GM18867 (cell line): ENCODE measurements around the gene ASCC1.

Experiments
- ATAC-seq: cut with Tn5 transposase; IDR thresholded peaks from one replicate; pipeline ENCODE4 v1.9.1; 2021; ENCODE audit warnings: mild to moderate bottlenecking, moderate library complexity; ENCODE audit not compliant: unreplicated experiment

The ASCC1 gene

GRCh38 chr10:72105098-72105475 lies 111.0 kb downstream of the ASCC1 start:
- ATAC-seq = no peak

DNA sequence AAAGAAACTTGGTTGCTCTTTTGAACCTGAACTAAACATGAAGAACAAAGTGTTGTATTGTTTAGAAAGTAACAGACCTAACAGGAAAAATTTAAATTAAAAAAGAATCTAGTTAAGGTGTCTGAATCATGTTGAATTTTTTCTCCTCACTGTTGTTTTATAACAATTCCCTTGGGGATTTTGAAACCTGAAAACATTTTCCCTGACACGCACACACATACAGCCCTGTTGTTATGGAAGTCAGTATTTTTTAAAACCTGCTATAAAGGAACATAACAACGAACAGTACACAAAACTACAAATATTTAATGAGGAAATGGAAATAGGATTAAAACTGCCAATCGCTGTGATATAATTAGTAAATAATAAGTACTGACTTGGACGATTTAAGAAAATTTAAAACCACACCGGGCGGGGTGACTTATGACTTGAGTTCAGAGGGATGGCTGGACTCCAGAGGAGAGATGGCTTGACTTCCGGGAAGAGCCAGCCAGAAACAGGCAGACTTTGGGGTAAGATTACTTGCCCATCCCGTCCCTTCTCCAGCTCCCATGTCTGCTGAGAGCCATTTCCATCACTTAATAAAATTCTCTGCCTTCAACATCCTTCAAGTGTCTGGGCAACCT lies 111.5 kb downstream of the ASCC1 start:
- no peak for ATAC-seq

DNA sequence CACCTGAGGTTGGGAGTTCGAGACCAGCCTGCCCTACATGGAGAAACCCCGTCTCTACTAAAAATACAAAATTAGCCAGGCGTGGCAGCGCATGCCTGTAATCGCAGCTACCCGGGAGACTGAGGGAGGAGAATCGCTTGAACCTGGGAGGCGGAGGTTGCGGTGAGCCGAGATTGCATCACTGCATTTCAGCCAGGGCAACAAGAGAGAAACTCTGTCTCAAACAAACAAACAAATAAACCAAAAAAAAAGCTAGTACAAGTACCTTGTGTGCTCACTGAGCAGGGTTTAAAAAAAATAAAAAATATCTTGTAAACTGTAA lies 116.5 kb downstream of the ASCC1 start:
- no peak for ATAC-seq

DNA sequence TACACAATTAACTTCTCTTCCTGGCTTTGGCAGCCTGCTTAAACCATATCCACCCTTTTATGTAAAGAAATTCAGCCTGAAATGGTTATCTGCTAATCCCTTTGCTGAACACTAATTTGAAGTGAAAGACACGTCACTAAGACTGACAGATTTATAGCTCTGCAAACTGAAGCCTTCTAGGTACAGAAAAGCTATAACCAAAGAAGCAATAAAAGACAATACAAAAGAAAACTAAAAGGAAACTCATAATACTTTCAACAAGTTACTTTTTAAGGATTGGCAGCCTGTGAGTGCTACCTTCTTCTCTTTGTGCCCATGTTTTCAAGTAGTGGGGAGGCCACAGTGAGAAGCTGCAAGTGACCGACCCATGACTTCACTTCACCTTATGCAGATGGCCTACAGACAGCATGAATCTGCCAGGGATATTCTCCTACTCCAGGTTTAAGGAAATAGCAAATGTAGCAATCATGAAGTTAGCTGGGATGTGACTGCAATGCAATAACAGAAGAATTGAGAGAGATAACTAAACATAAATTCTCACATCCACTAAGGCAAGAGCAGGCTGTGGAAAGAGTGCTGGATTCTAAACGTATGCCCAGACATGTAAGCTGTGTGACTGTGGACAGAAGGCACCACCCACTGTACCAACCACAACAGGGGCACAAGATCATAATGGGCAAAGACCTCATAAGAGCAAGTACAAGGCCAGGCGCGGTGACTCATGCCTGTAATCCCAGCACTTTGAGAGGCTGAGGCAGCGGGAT lies 117.1 kb downstream of the ASCC1 start:
- ATAC-seq = no peak

GRCh38 chr10:72098301-72098835 lies 117.7 kb downstream of the ASCC1 start:
- ATAC-seq = no peak

DNA sequence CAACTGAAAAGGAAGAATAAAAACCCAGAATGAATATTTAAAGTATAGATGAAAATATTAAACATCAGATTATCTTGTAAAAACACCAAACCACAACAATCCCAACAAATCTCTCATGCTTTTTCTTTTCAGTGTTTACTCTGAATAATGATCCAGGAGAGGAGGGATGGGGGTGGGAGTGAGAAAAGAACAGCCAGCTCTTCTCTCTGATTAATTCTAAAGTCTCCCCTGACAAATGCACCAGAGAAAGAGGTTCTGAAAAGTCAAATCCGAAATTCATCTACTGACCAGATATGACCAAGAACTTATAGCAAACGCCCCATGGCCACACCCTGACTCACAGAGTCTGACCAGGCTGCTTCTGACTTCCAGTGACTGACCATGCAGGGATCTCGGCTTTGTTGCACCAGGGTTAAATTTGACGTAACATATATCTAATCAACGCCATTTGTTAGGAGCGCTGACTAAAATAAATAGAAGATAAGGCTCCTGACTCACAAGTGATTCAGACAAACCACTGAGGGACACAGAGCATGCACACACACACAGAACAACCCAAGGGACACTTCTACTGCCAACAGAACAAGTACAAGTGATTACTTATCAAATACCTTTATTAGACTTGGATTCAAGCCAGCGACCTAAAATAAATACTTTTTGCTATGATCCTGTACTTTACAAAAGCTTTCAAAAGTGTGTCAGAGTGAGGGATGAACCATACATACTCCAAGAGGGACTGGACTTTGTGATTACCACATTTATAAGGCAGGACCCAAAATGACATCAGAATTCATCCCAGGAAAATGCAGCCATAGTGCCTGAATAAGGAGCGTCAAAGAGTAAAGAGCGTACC lies 118.4 kb downstream of the ASCC1 start:
- ATAC-seq = no peak

DNA sequence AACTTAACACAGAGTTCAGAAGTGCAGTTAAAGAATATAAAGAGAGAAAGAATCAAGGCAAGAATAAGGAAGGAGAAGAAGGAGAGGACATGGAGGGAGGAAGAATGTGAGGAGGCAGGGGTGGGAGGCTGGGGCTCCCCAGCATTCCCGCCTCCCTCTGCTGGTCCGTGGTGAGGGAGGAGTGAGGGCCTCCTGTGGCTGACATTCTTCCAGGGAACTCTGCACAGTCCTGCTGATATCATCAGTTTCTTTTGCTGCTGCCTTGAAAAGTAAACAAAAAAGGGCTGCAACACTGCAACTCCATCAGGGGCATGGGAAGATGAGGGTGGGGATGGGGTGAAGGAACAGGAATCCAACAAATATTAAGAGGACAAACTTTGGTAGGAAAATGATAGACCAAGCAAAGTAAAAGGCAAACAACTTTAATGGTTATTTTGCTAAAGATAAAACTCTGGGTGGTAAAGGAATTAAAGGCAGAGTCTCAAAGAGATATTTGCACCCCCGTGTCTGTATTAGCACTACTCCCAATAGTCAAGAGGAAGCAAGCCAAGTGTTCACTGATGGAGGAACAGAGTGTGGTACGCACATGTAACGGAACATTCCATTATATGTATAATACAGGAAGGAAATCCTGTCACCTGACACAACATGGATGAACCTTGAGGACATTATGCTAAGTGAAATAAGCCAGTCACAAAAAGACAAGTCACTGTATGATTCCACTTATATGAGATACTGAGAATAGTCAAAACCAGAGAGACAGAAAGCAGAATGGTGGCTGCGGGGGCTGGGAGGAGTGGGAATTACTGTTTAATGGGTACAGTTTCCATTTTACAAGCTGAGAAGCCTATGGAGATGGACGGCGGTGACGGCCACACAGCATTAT lies 119.7 kb downstream of the ASCC1 start:
- no peak for ATAC-seq

GRCh38 chr10:72095195-72095594 lies 120.9 kb downstream of the ASCC1 start:
- ATAC-seq = no peak

DNA sequence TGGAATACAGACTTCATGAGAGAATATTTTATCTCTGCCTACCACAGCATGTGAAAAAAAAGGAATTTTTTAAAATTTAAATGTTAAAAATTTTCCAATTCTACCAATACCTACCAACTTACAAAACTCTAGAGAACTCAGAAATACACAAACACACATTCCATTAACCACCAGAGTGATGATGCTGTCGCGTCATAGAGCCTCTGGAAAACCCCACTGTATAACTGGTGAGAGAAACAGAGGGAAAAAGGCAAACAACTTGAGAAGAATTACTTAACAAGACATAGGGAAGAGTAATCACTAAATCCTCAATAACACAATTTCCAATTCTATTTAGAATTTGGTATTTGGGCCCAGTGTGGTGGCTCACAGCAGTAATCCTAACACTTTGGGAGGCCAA lies 121.5 kb downstream of the ASCC1 start:
- no peak for ATAC-seq

GRCh38 chr10:72093450-72093849 lies 122.6 kb downstream of the ASCC1 start:
- no peak for ATAC-seq

DNA sequence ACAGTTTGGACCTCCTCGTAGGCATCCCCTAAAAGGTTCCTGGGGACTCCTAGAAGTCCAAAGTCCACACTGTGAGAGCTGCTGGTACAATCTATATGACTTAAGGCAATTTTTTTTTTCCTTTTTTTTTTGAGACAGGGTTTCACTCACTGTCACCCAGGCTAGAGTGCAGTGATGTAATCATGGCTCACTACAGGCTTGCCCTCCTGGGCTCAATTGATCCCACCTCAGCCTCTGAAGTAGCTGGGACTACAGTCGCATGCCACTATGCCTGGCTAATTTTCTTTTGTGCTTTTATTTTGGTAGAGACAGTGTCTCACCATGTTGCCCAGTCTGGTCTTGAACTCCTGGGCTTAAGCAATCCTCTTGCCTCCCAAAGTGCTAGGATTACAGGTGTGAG lies 123.1 kb downstream of the ASCC1 start:
- no peak for ATAC-seq

DNA sequence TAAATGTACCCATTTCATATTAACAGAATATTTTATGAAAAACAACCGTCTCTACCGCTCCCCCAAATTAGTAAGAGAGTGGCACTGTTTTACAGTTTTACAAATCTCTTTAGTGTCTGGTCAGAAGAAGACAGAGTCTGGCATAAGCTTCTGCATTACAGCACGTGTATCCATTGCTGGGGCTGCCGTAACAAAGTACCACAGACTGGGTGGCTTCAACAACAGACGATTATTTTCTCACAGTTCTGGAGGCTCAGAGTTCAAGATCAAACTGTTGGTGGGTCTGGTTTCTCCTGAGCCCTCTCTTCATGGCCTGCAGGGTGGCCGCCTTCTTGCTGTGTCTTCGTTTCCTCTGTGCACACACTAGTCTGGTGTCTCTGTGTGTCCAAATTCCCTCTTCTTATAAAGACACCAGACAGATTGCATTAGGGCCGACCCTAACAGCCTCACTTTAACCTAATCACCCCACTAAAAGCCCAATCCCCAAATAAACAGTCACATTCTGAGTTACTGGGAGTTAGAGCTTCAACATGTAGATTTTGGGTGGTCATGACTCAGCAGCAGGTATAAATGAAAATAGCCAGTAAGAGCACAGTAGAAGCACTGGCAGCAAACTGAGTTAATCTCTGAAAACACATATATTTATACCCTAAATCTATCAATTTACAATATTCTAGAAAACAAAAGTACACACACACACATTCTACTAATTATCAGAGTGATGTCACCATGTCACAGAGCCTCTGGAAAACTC lies 123.7 kb downstream of the ASCC1 start:
- ATAC-seq = no peak

GRCh38 chr10:72090326-72090725 lies 125.8 kb downstream of the ASCC1 start:
- ATAC-seq = no peak

DNA sequence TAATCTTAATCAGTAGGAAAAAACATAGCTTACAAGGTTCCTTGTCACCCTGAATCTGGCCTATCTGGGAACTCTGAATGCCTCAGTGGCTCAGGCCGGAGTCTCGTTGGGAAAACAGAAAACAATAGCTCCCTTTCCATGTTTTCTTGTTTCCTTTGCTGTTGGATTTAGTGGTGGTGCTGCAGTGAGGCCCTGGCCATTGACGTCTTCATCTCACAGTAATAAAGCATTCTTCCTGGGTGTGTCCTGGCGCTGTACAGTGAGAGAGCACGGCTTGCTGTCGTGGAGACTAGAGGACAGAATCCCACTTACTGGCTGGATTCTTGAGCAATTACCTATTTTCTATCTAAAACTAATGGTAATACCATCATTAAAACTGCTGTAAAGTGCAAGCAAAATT lies 126.5 kb downstream of the ASCC1 start:
- ATAC-seq = no peak

DNA sequence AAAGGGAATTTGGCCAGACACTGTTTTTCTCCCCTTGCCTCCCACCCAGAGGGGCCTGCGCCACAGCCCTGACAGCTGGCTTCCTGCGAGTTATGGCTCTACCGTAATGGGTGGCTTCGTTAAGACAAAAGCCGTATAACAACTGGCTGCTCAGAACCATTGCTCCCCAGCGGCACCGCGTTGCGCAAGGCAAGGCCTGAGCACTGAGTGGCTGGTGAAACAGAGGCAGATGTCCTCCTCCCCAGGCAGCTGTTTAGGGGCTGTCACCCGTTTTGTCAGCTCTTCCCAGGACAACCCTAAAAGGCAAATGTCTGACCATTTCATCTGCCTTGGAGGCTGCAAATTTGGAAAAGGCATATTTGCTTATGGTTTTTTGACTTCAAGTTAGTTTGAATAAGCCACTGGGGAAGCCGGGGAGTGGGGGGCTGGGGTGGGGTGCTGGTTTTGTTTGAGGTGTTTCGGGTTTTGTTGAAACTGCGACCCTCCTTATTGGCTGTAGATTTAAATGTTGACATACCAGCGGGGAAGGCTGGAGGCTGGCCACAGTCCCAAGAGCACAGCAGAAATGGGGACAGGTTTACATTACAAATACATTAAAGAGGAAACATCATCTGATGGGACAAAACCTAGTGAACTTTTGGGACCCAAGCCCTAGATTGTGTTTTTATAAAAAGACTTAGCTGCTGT lies 127.0 kb downstream of the ASCC1 start:
- ATAC-seq = no peak

GRCh38 chr10:72087969-72088888 lies 127.8 kb downstream of the ASCC1 start, which contains the start of gene SPOCK2:
SPOCK2 (minus strand) TSS chr10:72088551; CDS start chr10:72088328, 223 bp downstream.
- no peak for ATAC-seq

DNA sequence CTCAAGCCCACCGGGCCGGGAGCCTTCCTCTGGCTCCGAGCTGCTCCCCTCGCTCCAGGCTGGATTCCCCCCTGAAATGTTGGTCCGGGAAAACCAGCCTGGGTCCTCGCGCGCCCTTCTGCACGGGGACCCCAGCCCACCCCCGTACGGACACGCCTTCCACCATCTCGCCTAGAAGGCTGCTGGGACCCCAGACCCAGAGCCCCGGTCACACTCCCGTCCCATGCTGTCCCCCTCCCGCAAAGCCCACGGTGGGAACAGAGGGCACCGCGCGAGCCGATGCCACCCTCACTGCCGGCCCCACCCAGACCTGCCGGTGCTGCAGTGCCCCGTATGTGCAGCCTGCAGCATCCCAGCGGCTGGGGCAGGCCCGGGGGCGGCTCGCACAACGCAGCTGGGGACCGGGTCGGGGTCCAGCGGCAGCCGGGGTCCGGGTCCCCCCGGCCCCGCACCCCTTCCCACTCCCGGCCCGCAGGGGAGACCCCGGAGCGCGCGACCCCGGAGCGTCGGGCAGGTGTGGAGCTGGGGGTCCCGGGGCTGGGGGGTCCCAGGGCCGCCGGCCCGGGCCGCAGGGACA lies 128.6 kb downstream of the ASCC1 start:
- ATAC-seq = no peak
